Astrocyte (in vitro differentiated cells and primary cell): ENCODE measurements around the gene MADD. TPM values are rescaled to one million over a fixed set of nuclear protein-coding genes. Genes with fewer than 3 reads are reported as not detected.

Source experiments
- DNase-seq: peaks from one replicate; pipeline ENCODE4 v3.0.0-alpha.2; 2010; ENCODE audit warnings: low read depth
- FAIRE-seq: peaks from 2 replicates; lab custom pipeline; 2011; peaks lifted over from hg19 to GRCh38; lab: Jason Lieb, UNC
- H2AFZ ChIP-seq: 2 replicates; pipeline ENCODE4 v1.6.0; 2012; ENCODE audit warnings: low read depth, low read length, inconsistent platforms
- H3K27ac ChIP-seq: 2 replicates; pipeline ENCODE4 v1.5.1; 2011; ENCODE audit warnings: low read depth, low read length, inconsistent platforms
- H3K27me3 ChIP-seq: 2 replicates; pipeline ENCODE4 v1.6.0; 2011; ENCODE audit warnings: low read length, inconsistent platforms; ENCODE audit not compliant: insufficient read depth
- H3K36me3 ChIP-seq: 2 replicates; pipeline ENCODE4 v1.5.1; 2011; ENCODE audit warnings: low read length, inconsistent platforms; ENCODE audit not compliant: insufficient read depth
- H3K4me1 ChIP-seq: 2 replicates; pipeline ENCODE4 v1.5.1; 2011; ENCODE audit warnings: low read length, inconsistent platforms; ENCODE audit not compliant: insufficient read depth
- H3K4me2 ChIP-seq: 2 replicates; pipeline ENCODE4 v1.6.0; 2012; ENCODE audit warnings: low read length, inconsistent platforms
- H3K4me3 ChIP-seq: 2 replicates; pipeline ENCODE4 v1.5.1; 2011; ENCODE audit warnings: low read depth, mild to moderate bottlenecking, low read length, inconsistent platforms; ENCODE audit not compliant: insufficient read depth
- H3K79me2 ChIP-seq: 2 replicates; pipeline ENCODE4 v1.6.0; 2012; ENCODE audit warnings: mild to moderate bottlenecking, low read length, inconsistent platforms; ENCODE audit not compliant: insufficient read depth
- H3K9ac ChIP-seq: 2 replicates; pipeline ENCODE4 v1.6.0; 2012; ENCODE audit warnings: mild to moderate bottlenecking, low read length, inconsistent platforms
- H3K9me3 ChIP-seq: 2 replicates; pipeline ENCODE4 v1.5.1; 2012; ENCODE audit warnings: low read depth, mild to moderate bottlenecking, low read length, inconsistent platforms; ENCODE audit not compliant: insufficient read depth
- H4K20me1 ChIP-seq: 2 replicates; pipeline ENCODE4 v1.6.0; 2012; ENCODE audit warnings: low read length, inconsistent platforms; ENCODE audit not compliant: insufficient read depth
- H3K27ac Mint-ChIP-seq: one replicate; pipeline ENCODE4 v1.8.0; 2021; ENCODE audit warnings: mild to moderate bottlenecking, mixed read lengths; ENCODE audit not compliant: unreplicated experiment
- H3K27me3 Mint-ChIP-seq: one replicate; pipeline ENCODE4 v1.8.0; 2021; ENCODE audit warnings: low read depth, mixed read lengths; ENCODE audit not compliant: unreplicated experiment
- H3K36me3 Mint-ChIP-seq: one replicate; pipeline ENCODE4 v1.8.0; 2021; ENCODE audit warnings: low read depth, mixed read lengths; ENCODE audit not compliant: unreplicated experiment
- H3K4me1 Mint-ChIP-seq: one replicate; pipeline ENCODE4 v1.8.0; 2021; ENCODE audit warnings: low read depth, mixed read lengths; ENCODE audit not compliant: unreplicated experiment
- H3K4me3 Mint-ChIP-seq: one replicate; pipeline ENCODE4 v1.8.0; 2021; ENCODE audit warnings: mild to moderate bottlenecking, moderate library complexity, mixed read lengths; ENCODE audit not compliant: unreplicated experiment
- H3K9me3 Mint-ChIP-seq: one replicate; pipeline ENCODE4 v1.8.0; 2021; ENCODE audit warnings: mild to moderate bottlenecking, mixed read lengths; ENCODE audit not compliant: unreplicated experiment
- CTCF ChIP-seq: IDR thresholded peaks from 2 replicates; pipeline ENCODE4 v1.5.1; 2011; ENCODE audit warnings: low read depth, mild to moderate bottlenecking, inconsistent platforms, low read length, moderate library complexity; ENCODE audit not compliant: insufficient read depth
- EZH2 ChIP-seq: IDR thresholded peaks from 2 replicates; pipeline ENCODE4 v1.6.1; 2012; ENCODE audit warnings: mild to moderate bottlenecking, low read length, inconsistent platforms; ENCODE audit not compliant: insufficient read depth
- total RNA-seq: library from RNA; stranded (reverse); gene quantifications from 2 replicates; pipeline ENCODE4 v1.2.1, GENCODE V29; 2021

Gene MADD
- total RNA-seq, 1 donor from 2014 or later: 22.9 TPM

- Histone ChIP-seq H3K79me2 (no peaks in the 10 kb centered on the region), H3K27me3 (no peaks in the 10 kb centered on the region), H3K4me2 (no peak overlapping the region), H3K4me3 (no peak overlapping the region), H2AFZ (no peak overlapping the region), H3K4me1 (no peaks in the 10 kb centered on the region), H3K9me3 (no peaks in the 10 kb centered on the region), H4K20me1 (no peaks in the 10 kb centered on the region), H3K36me3 (no peaks in the 10 kb centered on the region), H3K9ac (no peak overlapping the region), H3K27ac (no peak overlapping the region)
- peaks cover 2% of the 10 kb centered on the region for H3K27me3 Mint-ChIP-seq
- TF ChIP-seq EZH2 (no peak), CTCF (no peak)
- peaks cover 10% of the 10 kb centered on the region for H3K36me3 Mint-ChIP-seq
- H3K4me1 Mint-ChIP-seq: no peaks in the 10 kb centered on the region
- no peaks in the 10 kb centered on the region for H3K9me3 Mint-ChIP-seq
- no peak overlapping the region for H3K27ac Mint-ChIP-seq
- DNase-seq: no peak
- H3K4me3 Mint-ChIP-seq: no peak overlapping the region
- no peak for FAIRE-seq
Observed at GRCh38 chr11:47332303-47332711, 62.4 kb downstream of the MADD start.

GRCh38 chr11:47332791-47333525, 63.0 kb downstream of the MADD start:
- H3K4me2 ChIP-seq: no peak overlapping the region
- no peaks in the 10 kb centered on the region for H3K79me2 ChIP-seq
- H3K27me3 ChIP-seq: no peaks in the 10 kb centered on the region
- peaks cover 7% of the 10 kb centered on the region for H3K27me3 Mint-ChIP-seq
- H3K4me3 Mint-ChIP-seq: no peak overlapping the region
- FAIRE-seq: no peak
- no peak overlapping the region for H3K27ac ChIP-seq
- H3K9me3 Mint-ChIP-seq: no peaks in the 10 kb centered on the region
- no peak overlapping the region for H3K27ac Mint-ChIP-seq
- no peaks in the 10 kb centered on the region for H3K9me3 ChIP-seq
- TF ChIP-seq CTCF: no peak
- TF ChIP-seq EZH2: no peak
- H3K36me3 Mint-ChIP-seq: peaks cover 6% of the 10 kb centered on the region
- no peak overlapping the region for H2AFZ ChIP-seq
- no peaks in the 10 kb centered on the region for H3K4me1 Mint-ChIP-seq
- no peaks in the 10 kb centered on the region for H4K20me1 ChIP-seq
- no peak overlapping the region for H3K9ac ChIP-seq
- no peaks in the 10 kb centered on the region for H3K36me3 ChIP-seq
- no peaks in the 10 kb centered on the region for H3K4me1 ChIP-seq
- no peak overlapping the region for H3K4me3 ChIP-seq
- no peak for DNase-seq

- H3K4me3 Mint-ChIP-seq: no peak overlapping the region
- no peaks in the 10 kb centered on the region for H3K4me1 ChIP-seq
- H3K9ac ChIP-seq: no peak overlapping the region
- no peak overlapping the region for H3K27ac ChIP-seq
- H3K79me2 ChIP-seq: no peaks in the 10 kb centered on the region
- no peaks in the 10 kb centered on the region for H3K9me3 ChIP-seq
- TF ChIP-seq CTCF (no peak), EZH2 (no peak)
- H3K4me1 Mint-ChIP-seq: no peaks in the 10 kb centered on the region
- no peak overlapping the region for H3K4me2 ChIP-seq
- no peaks in the 10 kb centered on the region for H4K20me1 ChIP-seq
- H3K27me3 ChIP-seq: no peaks in the 10 kb centered on the region
- no peak for DNase-seq
- no peak overlapping the region for H3K27ac Mint-ChIP-seq
- no peak overlapping the region for H3K4me3 ChIP-seq
- H3K9me3 Mint-ChIP-seq: no peaks in the 10 kb centered on the region
- H3K36me3 Mint-ChIP-seq: peaks cover 6% of the 10 kb centered on the region
- H3K36me3 ChIP-seq: no peaks in the 10 kb centered on the region
- FAIRE-seq: no peak
- H3K27me3 Mint-ChIP-seq: peaks cover 11% of the 10 kb centered on the region
- no peak overlapping the region for H2AFZ ChIP-seq
Observed at GRCh38 chr11:47333526-47333845, 63.6 kb downstream of the MADD start.
